ENCODE data around the gene SEBOX. TPM values are rescaled to one million over a fixed set of nuclear protein-coding genes. Genes with fewer than 3 reads are reported as not detected.

SEBOX gene
- total RNA-seq, 1 donor from 2014 or later: not detected

- no peak for DNase-seq (ENCODE audit: low read depth)
- H3K4me3 ChIP-seq (ENCODE audit: low read depth, low read length): no peak overlapping the region
- TF ChIP-seq, protein P1, sequence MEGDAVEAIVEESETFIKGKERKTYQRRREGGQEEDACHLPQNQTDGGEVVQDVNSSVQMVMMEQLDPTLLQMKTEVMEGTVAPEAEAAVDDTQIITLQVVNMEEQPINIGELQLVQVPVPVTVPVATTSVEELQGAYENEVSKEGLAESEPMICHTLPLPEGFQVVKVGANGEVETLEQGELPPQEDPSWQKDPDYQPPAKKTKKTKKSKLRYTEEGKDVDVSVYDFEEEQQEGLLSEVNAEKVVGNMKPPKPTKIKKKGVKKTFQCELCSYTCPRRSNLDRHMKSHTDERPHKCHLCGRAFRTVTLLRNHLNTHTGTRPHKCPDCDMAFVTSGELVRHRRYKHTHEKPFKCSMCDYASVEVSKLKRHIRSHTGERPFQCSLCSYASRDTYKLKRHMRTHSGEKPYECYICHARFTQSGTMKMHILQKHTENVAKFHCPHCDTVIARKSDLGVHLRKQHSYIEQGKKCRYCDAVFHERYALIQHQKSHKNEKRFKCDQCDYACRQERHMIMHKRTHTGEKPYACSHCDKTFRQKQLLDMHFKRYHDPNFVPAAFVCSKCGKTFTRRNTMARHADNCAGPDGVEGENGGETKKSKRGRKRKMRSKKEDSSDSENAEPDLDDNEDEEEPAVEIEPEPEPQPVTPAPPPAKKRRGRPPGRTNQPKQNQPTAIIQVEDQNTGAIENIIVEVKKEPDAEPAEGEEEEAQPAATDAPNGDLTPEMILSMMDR (conservative IDR thresholded peaks at IDR 0.05; ENCODE audit: low read depth, low read length): no peak
Measured at GRCh38 chr17:28317099-28317965, 47.7 kb downstream of the SEBOX start.

DNA sequence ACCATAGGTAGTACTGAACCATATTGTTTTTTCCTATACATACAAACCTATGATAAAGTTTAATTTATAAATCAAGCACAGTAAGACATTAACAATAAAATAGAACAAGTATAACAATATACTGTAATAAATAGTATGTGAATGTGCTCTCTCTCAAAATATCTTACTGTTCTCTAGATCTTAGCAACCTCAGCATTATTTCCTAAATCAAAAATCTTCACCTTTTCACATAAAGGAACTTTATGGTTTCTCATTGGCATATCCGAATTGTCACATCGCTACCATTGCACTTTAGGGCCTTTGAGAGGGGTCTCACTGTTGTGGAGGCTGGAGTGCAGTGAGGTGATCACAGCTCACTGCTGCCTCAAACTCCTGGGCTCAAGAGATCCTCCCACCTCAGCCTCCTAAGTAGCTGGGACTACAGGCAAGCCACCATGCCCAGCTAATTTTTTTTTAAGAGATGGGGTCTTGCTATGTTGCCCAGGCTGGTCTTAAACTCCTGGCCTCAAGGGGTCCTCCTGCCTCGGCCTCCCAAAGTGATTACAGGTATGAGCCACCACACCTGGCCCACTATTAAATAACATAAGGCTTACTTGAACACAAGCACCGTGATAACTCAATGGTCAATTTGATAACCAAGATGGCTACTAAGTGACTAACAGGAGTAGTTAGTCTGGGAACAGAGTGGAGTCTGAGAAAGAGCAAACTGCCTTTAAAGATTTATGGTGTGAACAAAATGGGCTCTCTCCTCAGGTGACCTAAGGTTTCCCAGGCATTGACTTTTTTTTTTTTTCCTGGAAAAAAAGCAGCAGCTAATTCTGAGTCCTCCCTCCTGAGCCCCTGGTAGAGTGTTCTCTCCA lies 48.9 kb downstream of the SEBOX start:
- TF ChIP-seq, protein P1 (conservative IDR thresholded peaks at IDR 0.05; ENCODE audit: low read depth, low read length): no peak
- H3K4me3 ChIP-seq (ENCODE audit: low read depth, low read length): no peak overlapping the region
- no peak for DNase-seq (ENCODE audit: low read depth)

- TF ChIP-seq, protein P1 (conservative IDR thresholded peaks at IDR 0.05; ENCODE audit: low read depth, low read length): no peak
- DNase-seq (ENCODE audit: low read depth): no peak
- no peak overlapping the region for H3K4me3 ChIP-seq (ENCODE audit: low read depth, low read length)
Measured at GRCh38 chr17:28313841-28314240, 51.2 kb downstream of the SEBOX start.

Other genes with a start within 250 kb of the SEBOX start
- 28.5 and 69.8 TPM in 2 replicates for gene TMEM97, start 46.0 kb downstream of the SEBOX start, total RNA-seq
- 30.2 and 32.9 TPM in 2 replicates for gene IFT20, start 29.7 kb downstream of the SEBOX start, total RNA-seq
- gene TNFAIP1, start 29.4 kb downstream of the SEBOX start, total RNA-seq: 69.3 and 72.4 TPM in 2 replicates
- 96.4 and 131 TPM in 2 replicates for gene POLDIP2, start 7.7 kb downstream of the SEBOX start, total RNA-seq
- not detected in 2 replicates for gene VTN, start 5.1 kb upstream of the SEBOX start, total RNA-seq
- 0.80 and 0.81 TPM in 2 replicates for gene SARM1, start 6.5 kb upstream of the SEBOX start, total RNA-seq
- 2.8 and 4.7 TPM in 2 replicates for gene SLC46A1, start 41.0 kb upstream of the SEBOX start, total RNA-seq
- gene SLC13A2, start 108.4 kb upstream of the SEBOX start, total RNA-seq: not detected in 2 replicates
- gene FOXN1, start 141.1 kb upstream of the SEBOX start, total RNA-seq: not detected in 2 replicates
- gene UNC119, start 187.4 kb upstream of the SEBOX start, total RNA-seq: 28.7 and 29.2 TPM in 2 replicates
- gene PIGS, start 206.3 kb upstream of the SEBOX start, total RNA-seq: 47.2 and 55.6 TPM in 2 replicates
- 25.4 and 100.0 TPM in 2 replicates for gene ALDOC, start 211.7 kb upstream of the SEBOX start, total RNA-seq
- gene SPAG5, start 233.8 kb upstream of the SEBOX start, total RNA-seq: 99.2 and 104 TPM in 2 replicates
- gene RSKR, start 249.0 kb upstream of the SEBOX start, total RNA-seq: 3.0 and 4.3 TPM in 2 replicates